HT-29 (cell line): ENCODE results near the gene RAB3IL1. TPM values are rescaled to one million over a fixed set of nuclear protein-coding genes. Genes with fewer than 3 reads are reported as not detected.
A peak's percentile ranks its signal among the peaks of the same experiment; 100 is the strongest.
"Not testable (repeated sequence)": the region's sequence is repeated elsewhere in the genome, so short reads cannot be mapped to it uniquely, and the experiment has no call there.

Experiments used
- DNase-seq: peaks from one replicate; pipeline ENCODE4 v3.0.0-alpha.2; 2015; ENCODE audit warnings: low spot score
- total RNA-seq: library from RNA; depleted of rRNA; stranded (reverse); fragments of >200 nt; shearing (Covaris generic); gene quantifications from 2 replicates; pipeline ENCODE4 v1.2.3, GENCODE V29; 2014

RAB3IL1 gene
- total RNA-seq, 1 experiment from 2014 or later = 1.6 TPM

DNA sequence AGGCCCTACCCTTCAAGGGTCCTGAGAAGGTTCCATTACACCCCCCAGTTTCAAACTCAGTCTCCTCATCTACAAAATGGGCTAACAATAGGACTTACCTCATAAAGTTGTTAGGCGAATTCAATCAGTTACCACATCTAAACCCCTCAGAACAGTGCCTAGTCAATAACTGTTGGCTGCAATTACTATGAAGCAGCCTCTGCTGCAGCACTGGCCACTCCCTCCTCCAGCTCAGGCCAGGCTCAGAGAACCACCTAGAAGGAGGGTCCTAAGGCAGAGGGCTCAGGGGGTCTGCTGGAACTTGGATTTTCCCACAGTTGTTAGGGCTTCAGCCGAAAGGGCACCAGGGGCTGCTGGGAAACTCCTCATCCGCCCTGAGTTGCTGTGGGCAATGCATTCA, 30.7 kb downstream of the RAB3IL1 start:
- DNase-seq = no peak

GRCh38 chr11:61885784-61886580, 31.4 kb downstream of the RAB3IL1 start:
- DNase-seq = no peak

GRCh38 chr11:61885166-61885778, 32.1 kb downstream of the RAB3IL1 start:
- no peak for DNase-seq

DNA sequence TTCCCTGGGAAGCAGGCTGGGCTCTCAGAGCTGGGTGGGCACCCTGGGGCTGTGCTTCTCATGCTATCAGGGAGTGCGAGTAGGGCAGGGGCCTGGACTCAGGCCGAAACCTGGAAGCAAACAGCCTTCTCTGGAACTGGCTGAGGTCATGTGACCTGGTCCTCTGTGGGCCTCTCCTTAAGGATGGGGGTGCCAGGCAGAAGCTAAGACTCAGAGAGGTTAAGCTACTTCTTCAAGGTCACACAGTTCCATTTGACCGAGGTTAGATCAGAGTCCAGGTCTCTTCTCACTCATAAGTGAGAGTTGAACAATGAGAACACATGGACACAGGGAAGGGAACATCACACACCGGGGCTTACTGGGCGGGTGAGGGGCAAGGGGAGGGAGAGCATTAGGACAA, 33.4 kb downstream of the RAB3IL1 start:
- no peak for DNase-seq

GRCh38 chr11:61883327-61883726, 34.0 kb downstream of the RAB3IL1 start:
- DNase-seq = no peak

DNA sequence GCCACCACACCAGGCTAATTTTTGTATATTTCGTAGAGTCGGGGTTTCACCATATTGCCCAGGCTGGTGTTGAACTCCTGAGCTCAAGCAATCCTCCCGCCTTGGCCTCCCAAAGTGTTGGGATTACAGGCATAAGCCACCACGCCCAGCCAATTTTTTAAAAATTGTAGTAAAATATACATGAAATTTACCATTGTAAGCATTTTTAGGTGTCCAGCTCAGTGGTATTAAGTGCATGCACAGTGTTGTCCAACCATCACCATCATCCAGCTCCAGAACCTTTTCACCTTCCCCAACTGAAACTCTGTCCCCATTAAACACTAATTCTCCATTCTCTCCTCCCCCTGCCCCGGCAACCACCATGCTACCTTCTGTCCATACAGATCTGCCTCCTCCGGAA, 34.5 kb downstream of the RAB3IL1 start:
- no peak for DNase-seq

DNA sequence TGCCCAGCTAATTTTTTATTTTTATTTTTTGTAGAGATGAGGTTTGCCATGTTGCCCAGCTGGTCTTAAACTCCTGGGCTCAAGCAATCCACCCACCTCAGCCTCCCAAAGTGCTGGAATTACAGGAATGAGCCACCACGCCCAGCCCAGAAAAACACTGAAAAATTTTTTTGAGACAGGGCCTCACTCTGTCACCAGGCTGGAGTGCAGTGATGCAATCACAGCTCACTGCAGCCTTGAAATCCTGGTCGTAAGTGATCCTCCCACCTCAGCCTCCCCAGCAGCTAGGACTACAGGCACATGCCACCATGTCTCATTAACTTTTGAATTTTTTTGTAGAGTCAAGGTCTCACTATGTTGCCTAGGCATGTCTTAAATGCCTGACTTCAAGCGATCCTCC, 35.1 kb downstream of the RAB3IL1 start:
- not testable (repeated sequence) for DNase-seq

DNA sequence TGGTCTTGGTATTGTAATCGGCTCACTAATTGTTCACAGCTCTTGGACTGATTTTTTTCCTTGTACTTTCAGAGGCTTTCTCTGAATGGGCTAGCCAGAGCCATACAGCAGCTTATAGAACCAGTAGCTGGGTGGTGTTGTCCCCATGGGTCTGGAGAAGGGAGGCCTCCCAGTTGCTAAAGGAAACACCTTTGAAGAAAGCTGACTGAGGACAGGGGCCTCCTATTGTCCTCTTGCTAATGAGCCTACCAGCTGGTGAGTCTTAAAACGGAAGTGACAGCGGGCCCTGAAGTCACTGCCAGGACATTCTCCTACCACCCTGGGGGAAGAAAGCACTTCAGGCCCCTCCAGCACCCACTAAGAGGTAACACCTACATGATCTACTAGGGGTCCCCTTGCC, 36.0 kb downstream of the RAB3IL1 start:
- no peak for DNase-seq

DNA sequence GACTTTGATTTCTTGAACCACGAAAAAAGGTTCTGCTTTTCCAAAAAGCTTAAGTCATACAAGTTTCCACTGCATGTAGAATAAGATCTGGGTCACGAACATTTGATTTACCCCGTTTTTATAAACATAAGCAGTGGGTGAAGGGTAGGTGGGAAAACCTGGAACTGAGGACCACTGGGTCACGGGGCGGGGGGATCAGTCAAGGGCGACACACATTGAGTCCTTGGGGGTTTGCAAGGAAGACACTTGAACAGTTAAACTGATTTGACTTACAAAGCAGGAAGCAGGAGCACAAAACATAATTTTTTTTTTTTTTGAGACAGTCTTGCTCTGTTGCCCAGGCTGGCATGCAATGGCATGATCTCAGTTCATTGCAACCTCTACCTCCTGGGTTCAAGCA, 36.9 kb downstream of the RAB3IL1 start:
- no peak for DNase-seq

DNA sequence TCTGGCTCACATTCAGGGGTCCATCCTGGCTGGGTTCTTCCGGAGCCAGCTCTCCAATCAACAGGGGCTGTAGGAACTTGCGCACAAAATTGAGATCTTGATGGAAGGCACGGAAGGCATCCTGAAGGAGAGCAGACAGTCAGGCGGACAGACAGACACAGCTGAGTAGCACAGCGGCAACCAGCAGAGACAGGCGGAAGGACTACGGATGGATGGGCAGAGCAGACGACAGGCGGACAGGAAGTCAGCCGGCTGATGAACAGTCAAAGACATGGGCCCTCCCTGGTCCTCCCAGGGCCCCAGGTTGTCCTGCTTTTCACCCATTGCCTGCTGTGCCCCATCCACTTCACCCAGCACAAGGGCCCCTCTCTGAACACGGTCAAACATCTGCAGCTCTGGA, 37.3 kb downstream of the RAB3IL1 start:
- DNase-seq = no peak

DNA sequence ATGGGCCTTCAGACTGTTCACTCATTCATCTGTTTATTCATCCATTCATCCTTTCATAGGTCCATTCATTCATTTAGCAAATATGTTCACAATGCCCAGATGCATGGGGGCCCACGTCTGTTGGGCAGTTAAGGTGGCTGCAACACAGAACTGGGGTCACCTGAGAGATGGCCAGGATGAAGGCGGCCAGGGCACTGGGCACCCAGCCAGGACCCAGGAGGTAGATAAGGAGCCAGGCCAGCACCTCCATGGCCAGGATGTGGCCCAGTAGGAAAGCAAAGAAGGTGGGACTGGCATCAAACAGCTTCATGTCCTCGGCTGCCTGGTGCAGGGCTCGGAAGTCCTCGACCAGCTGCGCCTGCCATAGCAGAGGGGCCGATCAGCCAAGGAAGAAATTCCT, 38.2 kb downstream of the RAB3IL1 start:
- no peak for DNase-seq

DNA sequence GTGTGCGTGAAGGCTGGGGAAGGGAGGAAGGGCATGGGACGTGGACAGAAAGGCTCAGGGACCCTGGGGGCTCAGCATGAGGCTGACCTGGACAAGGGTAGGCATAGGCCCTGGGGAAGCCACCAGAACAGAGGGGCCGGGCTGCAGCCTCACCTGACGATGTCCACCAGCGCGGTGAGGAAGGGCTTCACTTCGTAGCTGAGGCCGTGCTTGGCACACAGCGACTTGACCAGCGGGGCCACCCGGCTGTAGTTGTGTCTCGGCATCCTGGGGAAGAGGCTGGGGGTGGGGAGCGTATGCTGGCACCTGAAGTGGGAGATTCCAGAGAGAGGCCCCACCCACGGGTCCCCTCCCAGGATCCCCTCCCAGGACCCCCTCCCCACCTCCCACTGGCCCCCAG, 41.7 kb downstream of the RAB3IL1 start:
- DNase-seq = no peak

GRCh38 chr11:61874853-61875252, 42.5 kb downstream of the RAB3IL1 start:
- DNase-seq = no peak

- DNase-seq = no peak
Observed at GRCh38 chr11:61874377-61874809, 43.0 kb downstream of the RAB3IL1 start.

GRCh38 chr11:61873588-61874376, 43.6 kb downstream of the RAB3IL1 start:
- no peak for DNase-seq

- DNase-seq = no peak
Observed at GRCh38 chr11:61872935-61873565, 44.3 kb downstream of the RAB3IL1 start.

DNA sequence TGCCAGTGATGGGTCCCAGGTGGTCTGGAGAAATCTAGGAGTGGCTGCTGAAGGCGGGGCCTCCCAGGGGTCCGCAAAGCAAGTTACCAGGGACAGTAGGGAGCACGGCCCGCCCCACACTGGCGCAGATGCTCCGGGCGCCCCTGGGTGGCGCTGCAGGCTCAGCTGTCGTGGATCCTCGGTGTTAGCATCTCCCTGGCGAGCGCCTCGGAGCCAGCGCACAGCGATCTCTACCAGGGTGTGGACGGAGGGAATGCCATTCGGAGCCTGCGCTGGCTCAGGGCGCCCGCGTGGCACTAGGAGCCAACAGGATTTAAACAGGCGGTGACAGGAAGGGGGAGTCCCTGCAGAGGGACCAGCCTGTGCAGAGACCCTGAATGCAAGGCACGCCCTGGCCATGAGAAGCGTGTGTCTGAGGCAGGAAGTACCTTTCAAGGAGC, 46.2 kb downstream of the RAB3IL1 start:
- peak; percentile 84 for DNase-seq

- DNase-seq = no peak
Observed at GRCh38 chr11:61870541-61871031, 46.8 kb downstream of the RAB3IL1 start.

- no peak for DNase-seq
Observed at GRCh38 chr11:61869708-61870451, 47.5 kb downstream of the RAB3IL1 start.

DNA sequence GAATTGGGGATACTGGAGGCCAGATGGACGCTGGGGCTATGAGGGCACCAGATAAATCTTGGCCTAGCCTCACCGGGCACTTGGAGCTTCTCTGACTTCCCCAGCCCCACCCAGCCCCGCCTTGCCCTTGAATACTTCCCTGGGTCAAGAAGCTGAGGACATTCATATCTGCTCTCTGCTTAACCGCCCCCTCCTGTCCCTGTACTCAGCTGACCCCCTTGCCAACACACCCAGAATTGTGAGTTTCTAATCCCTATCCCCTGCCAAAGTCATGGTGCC, 48.0 kb downstream of the RAB3IL1 start:
- DNase-seq = no peak
